KMS-11 (cell line): ENCODE data around the gene CBR3.

Source experiments
- H2AFZ ChIP-seq: fragments of 200-600 bp; sonication (generic); 2 replicates; pipeline ENCODE4 v1.6.1; 2016; ENCODE audit warnings: antibody characterized with exemption, mixed run types, low read depth
- H3K27ac ChIP-seq: fragments of 200-600 bp; sonication (generic); 2 replicates; pipeline ENCODE4 v1.6.1; 2016; ENCODE audit warnings: mild to moderate bottlenecking, mixed run types
- H3K27me3 ChIP-seq: fragments of 200-600 bp; sonication (generic); 2 replicates; pipeline ENCODE4 v1.6.1; 2017; ENCODE audit warnings: mild to moderate bottlenecking, low read depth, mixed run types, moderate library complexity; ENCODE audit not compliant: insufficient read depth
- H3K36me3 ChIP-seq: fragments of 200-600 bp; sonication (generic); 2 replicates; pipeline ENCODE4 v1.6.1; 2017; ENCODE audit warnings: mild to moderate bottlenecking, mixed run types; ENCODE audit not compliant: insufficient read depth
- H3K4me1 ChIP-seq: fragments of 200-600 bp; sonication (generic); 2 replicates; pipeline ENCODE4 v1.6.1; 2016; ENCODE audit warnings: mild to moderate bottlenecking, low read depth, mixed run types; ENCODE audit not compliant: poor library complexity, severe bottlenecking
- H3K4me2 ChIP-seq: fragments of 200-600 bp; sonication (generic); 2 replicates; pipeline ENCODE4 v1.7.0; 2016; ENCODE audit warnings: mild to moderate bottlenecking, mixed run types
- H3K4me3 ChIP-seq: fragments of 200-600 bp; sonication (generic); IDR thresholded peaks from 2 replicates; pipeline ENCODE4 v1.6.1; 2017; ENCODE audit warnings: low read depth, low read length, mixed read lengths; ENCODE audit not compliant: insufficient read depth
- H3K79me2 ChIP-seq: fragments of 200-600 bp; sonication (generic); 2 replicates; pipeline ENCODE4 v1.6.1; 2016; ENCODE audit warnings: low read depth, mixed run types; ENCODE audit not compliant: insufficient read depth
- H3K9ac ChIP-seq: fragments of 200-600 bp; sonication (generic); 2 replicates; pipeline ENCODE4 v1.6.1; 2016; ENCODE audit warnings: mild to moderate bottlenecking, mixed run types
- H4K20me1 ChIP-seq: fragments of 200-600 bp; sonication (generic); 2 replicates; pipeline ENCODE4 v1.6.1; 2016; ENCODE audit warnings: mild to moderate bottlenecking, mixed run types; ENCODE audit not compliant: insufficient read depth
- CTCF ChIP-seq: fragments of 200-600 bp; sonication (generic); conservative IDR thresholded peaks from 2 replicates; pipeline ENCODE4 v1.6.1; 2017; ENCODE audit warnings: low read depth, mild to moderate bottlenecking, antibody characterized with exemption, low read length, moderate library complexity, mixed read lengths

The CBR3 gene

GRCh38 chr21:36093512-36093911, 41.4 kb upstream of the CBR3 start:
- H2AFZ ChIP-seq: no peak overlapping the region
- no peaks in the 10 kb centered on the region for H3K79me2 ChIP-seq
- no peaks in the 10 kb centered on the region for H3K27me3 ChIP-seq
- TF ChIP-seq CTCF: no peak
- H3K4me1 ChIP-seq: no peaks in the 10 kb centered on the region
- H4K20me1 ChIP-seq: no peaks in the 10 kb centered on the region
- H3K27ac ChIP-seq: no peak overlapping the region
- H3K9ac ChIP-seq: no peak overlapping the region
- H3K4me3 ChIP-seq: no peak overlapping the region
- no peak overlapping the region for H3K4me2 ChIP-seq
- no peaks in the 10 kb centered on the region for H3K36me3 ChIP-seq

- Histone ChIP-seq H2AFZ (no peak overlapping the region), H4K20me1 (no peaks in the 10 kb centered on the region), H3K9ac (no peak overlapping the region), H3K4me1 (peaks cover 10% of the 10 kb centered on the region), H3K36me3 (no peaks in the 10 kb centered on the region), H3K27me3 (no peaks in the 10 kb centered on the region), H3K27ac (no peak overlapping the region), H3K4me2 (no peak overlapping the region), H3K79me2 (no peaks in the 10 kb centered on the region), H3K4me3 (no peak overlapping the region)
- no peak for TF ChIP-seq CTCF
These were observed 38.2 kb upstream of the CBR3 start for GRCh38 chr21:36096398-36097290.

- no peak overlapping the region for H3K27ac ChIP-seq
- H3K27me3 ChIP-seq: no peaks in the 10 kb centered on the region
- H3K4me2 ChIP-seq: no peak overlapping the region
These were observed 37.3 kb upstream of the CBR3 start for GRCh38 chr21:36097427-36098181.

GRCh38 chr21:36098182-36098532, 36.7 kb upstream of the CBR3 start:
- Histone ChIP-seq H3K27me3 (no peaks in the 10 kb centered on the region), H3K4me2 (no peak overlapping the region), H3K27ac (no peak overlapping the region), H3K36me3 (no peaks in the 10 kb centered on the region), H3K4me1 (peaks cover 21% of the 10 kb centered on the region), H4K20me1 (no peaks in the 10 kb centered on the region), H3K79me2 (no peaks in the 10 kb centered on the region), H3K4me3 (no peak overlapping the region), H2AFZ (no peak overlapping the region), H3K9ac (no peak overlapping the region)
- TF ChIP-seq CTCF: no peak

More at GRCh38 chr21:36097427-36098181, 37.3 kb upstream of the CBR3 start:
- TF ChIP-seq CTCF: no peak
- Histone ChIP-seq H3K4me3 (no peak overlapping the region), H3K9ac (no peak overlapping the region), H3K4me1 (peaks cover 19% of the 10 kb centered on the region), H3K79me2 (no peaks in the 10 kb centered on the region), H2AFZ (no peak overlapping the region), H3K36me3 (no peaks in the 10 kb centered on the region), H4K20me1 (no peaks in the 10 kb centered on the region)
